Lower lobe of right lung (tissue), 2 donors: ENCODE data around the gene CLPTM1L. TPM values are rescaled to one million over a fixed set of nuclear protein-coding genes. Genes with fewer than 3 reads are reported as not detected.

Experiments used
- ATAC-seq, 2 donors: fragments of 200-7000 bp; cut with Tn5 transposase; one replicate each; pipeline ENCODE4 v1.9.1; 2020 to 2022; ENCODE audit warnings: mild to moderate bottlenecking in 2 of 2, moderate library complexity in 2 of 2
- DNase-seq: peaks from one replicate; pipeline ENCODE4 v3.0.0-alpha.2; 2020
- H3K27ac ChIP-seq: fragments of 200-600 bp; one replicate; pipeline ENCODE4 v1.8.0; 2022
- H3K27me3 ChIP-seq: fragments of 200-600 bp; one replicate; pipeline ENCODE4 v1.8.0; 2022; ENCODE audit warnings: low read depth
- H3K36me3 ChIP-seq: fragments of 200-600 bp; one replicate; pipeline ENCODE4 v1.8.0; 2022; ENCODE audit warnings: mild to moderate bottlenecking
- H3K4me1 ChIP-seq: fragments of 200-600 bp; one replicate; pipeline ENCODE4 v1.8.0; 2022
- H3K4me3 ChIP-seq: fragments of 200-600 bp; one replicate; pipeline ENCODE4 v1.8.0; 2022; ENCODE audit warnings: mild to moderate bottlenecking
- H3K9me3 ChIP-seq: fragments of 200-600 bp; one replicate; pipeline ENCODE4 v1.8.0; 2022
- intact Hi-C: fragments of 100-400 bp; cut with DNase I; formaldehyde crosslinking; loops from one replicate; pipeline ENCODE4 v1.11.0; 2022
- total RNA-seq: library from RNA; stranded (reverse); fragmentation: NEBNext Ultra II Directional; extraction: Animal tissue kit (Norgen Biotek cat#: 25700); gene quantifications from one replicate; pipeline ENCODE4 v1.2.1, GENCODE V29; 2021
- TF ChIP-seq, protein P1 (sequence below): fragments of 200-600 bp; IDR thresholded peaks from one replicate; pipeline ENCODE4 v1.8.0; 2022; ENCODE audit warnings: antibody characterized with exemption, mild to moderate bottlenecking
- donor health status: DM: no; HTN: yes; CAD: no; lungs with severe emphysema.

CLPTM1L gene
- total RNA-seq, 1 donor from 2014 or later, result 135 TPM

DNA sequence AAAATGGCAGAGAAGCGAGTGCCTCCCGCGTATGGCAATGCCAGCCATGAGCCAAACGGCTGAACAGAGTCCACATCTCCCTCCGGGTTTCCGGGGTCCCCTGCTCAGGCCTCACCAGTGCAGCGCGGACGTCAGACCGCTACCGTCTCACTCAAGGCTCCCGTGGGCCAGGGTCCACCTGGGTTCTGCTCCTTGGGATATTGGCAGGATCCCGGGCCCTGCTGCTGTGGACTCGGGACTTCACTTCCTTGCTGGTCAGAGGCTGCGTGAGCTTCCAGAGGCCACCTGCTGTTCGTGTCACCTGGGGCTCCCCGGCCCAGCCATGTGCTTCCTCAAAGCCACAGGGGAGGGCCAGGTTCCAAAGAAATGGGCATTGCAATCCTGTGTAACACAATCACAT, 38.4 kb upstream of the CLPTM1L start:
- no peaks in the 10 kb centered on the region for H3K9me3 ChIP-seq
- TF ChIP-seq, protein P1, sequence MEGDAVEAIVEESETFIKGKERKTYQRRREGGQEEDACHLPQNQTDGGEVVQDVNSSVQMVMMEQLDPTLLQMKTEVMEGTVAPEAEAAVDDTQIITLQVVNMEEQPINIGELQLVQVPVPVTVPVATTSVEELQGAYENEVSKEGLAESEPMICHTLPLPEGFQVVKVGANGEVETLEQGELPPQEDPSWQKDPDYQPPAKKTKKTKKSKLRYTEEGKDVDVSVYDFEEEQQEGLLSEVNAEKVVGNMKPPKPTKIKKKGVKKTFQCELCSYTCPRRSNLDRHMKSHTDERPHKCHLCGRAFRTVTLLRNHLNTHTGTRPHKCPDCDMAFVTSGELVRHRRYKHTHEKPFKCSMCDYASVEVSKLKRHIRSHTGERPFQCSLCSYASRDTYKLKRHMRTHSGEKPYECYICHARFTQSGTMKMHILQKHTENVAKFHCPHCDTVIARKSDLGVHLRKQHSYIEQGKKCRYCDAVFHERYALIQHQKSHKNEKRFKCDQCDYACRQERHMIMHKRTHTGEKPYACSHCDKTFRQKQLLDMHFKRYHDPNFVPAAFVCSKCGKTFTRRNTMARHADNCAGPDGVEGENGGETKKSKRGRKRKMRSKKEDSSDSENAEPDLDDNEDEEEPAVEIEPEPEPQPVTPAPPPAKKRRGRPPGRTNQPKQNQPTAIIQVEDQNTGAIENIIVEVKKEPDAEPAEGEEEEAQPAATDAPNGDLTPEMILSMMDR, result no peak
- H3K27me3 ChIP-seq, result peaks cover 5% of the 10 kb centered on the region
- H3K27ac ChIP-seq, result no peak overlapping the region
- no peak for ATAC-seq
- peaks cover 26% of the 10 kb centered on the region for H3K4me1 ChIP-seq
- H3K36me3 ChIP-seq, result no peaks in the 10 kb centered on the region
- no peak overlapping the region for H3K4me3 ChIP-seq
- DNase-seq, result no peak
- intact Hi-C loops, result no loop called here

DNA sequence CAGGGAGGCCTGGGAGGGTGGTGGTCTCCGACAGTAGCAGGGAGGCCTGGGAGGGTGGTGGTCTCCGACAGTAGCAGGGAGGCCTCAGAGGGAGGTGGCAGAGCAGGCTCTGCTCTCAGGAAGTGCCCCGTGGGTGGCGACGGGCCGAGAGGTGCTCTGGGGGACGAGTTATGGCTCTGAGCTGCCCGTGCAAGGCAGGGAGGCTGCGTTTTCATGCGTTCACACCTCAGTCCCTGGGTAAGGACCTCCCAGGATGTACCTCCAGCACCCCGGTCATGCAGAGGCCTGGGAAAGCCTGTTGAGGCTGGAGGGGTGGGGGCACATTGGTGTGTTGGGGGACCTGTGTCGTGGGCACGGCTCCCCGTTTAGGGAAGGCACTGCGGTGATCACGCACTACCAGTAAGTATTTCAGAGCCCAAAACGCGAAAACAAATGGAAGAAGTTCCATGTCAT, 37.4 kb upstream of the CLPTM1L start:
- DNase-seq (no peak), ATAC-seq (no peak)
- Histone ChIP-seq H3K27ac (no peak overlapping the region), H3K27me3 (peaks cover 5% of the 10 kb centered on the region), H3K9me3 (no peaks in the 10 kb centered on the region), H3K36me3 (no peaks in the 10 kb centered on the region), H3K4me3 (no peak overlapping the region), H3K4me1 (peaks cover 26% of the 10 kb centered on the region)
- TF ChIP-seq, protein P1, result no peak
- intact Hi-C loops, result no loop called here

DNA sequence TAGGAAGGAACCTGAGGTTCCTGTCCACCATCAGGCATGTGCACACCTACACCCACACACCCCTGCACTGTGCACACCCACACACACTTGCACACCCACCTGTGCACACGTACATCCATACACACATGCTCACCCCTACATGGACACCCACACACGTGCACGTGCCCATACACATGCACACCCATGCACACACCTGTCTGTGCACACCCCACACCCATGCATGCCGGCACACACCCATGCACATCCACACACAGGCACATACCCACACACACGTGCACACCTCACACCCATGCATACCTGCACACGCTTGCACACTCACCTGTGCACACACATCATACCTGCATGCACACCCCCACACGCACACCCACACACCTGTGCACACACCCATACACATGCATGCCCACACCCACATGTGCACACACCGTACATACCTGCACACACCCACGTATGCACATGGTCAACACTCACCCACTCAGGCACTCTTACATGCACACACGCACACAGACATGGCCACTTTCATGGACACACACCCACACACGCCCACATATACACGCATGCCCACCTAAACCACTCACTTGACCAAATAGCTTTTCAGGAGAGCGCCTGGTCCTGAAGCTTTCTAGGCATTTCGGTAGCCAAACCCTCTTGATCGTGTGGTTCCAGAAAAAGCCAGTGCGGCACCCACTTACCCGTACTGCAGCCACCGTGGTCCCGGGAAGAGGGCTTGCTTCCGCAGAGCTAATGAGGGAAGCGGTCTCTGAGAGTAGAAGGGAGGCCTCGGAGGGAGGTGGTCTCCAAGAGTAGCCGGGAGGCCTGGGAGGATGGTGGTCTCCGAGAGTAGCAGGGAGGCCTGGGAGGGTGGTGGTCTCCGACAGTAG, 36.7 kb upstream of the CLPTM1L start:
- intact Hi-C loops, result no loop called here
- H3K36me3 ChIP-seq, result no peaks in the 10 kb centered on the region
- ATAC-seq (no peak), DNase-seq (peak; percentile 33)
- peaks cover 23% of the 10 kb centered on the region for H3K4me1 ChIP-seq
- H3K4me3 ChIP-seq, result no peak overlapping the region
- TF ChIP-seq, protein P1, result no peak
- peaks cover 5% of the 10 kb centered on the region for H3K27me3 ChIP-seq
- no peak overlapping the region for H3K27ac ChIP-seq
- no peaks in the 10 kb centered on the region for H3K9me3 ChIP-seq

DNA sequence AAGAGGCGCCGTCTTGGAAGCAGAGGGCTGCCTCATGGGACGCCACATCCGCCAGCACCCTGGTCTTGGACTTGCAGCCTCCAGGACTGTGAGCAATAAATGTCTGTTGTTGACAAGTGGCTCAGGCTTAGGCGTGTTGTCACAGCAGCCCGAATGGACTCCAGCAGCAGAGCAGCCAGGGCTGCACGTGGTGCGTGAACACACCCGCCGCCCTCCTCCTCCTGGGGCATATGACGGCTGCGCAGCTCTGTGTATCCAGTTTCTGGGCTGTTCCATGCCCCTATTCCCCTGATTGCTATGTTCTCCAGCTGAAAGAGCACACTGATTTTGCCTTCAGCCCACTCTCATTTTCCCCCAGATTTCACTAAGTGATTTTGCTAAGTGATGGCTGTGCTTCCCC, 36.0 kb upstream of the CLPTM1L start:
- DNase-seq (peak; percentile 42), ATAC-seq (no peak)
- H3K4me1 ChIP-seq, result peaks cover 19% of the 10 kb centered on the region
- TF ChIP-seq, protein P1, result no peak
- no peaks in the 10 kb centered on the region for H3K36me3 ChIP-seq
- no peaks in the 10 kb centered on the region for H3K9me3 ChIP-seq
- H3K4me3 ChIP-seq, result peak overlapping the region; percentile 36
- intact Hi-C loops, result no loop called here
- no peak overlapping the region for H3K27ac ChIP-seq
- peaks cover 5% of the 10 kb centered on the region for H3K27me3 ChIP-seq

DNA sequence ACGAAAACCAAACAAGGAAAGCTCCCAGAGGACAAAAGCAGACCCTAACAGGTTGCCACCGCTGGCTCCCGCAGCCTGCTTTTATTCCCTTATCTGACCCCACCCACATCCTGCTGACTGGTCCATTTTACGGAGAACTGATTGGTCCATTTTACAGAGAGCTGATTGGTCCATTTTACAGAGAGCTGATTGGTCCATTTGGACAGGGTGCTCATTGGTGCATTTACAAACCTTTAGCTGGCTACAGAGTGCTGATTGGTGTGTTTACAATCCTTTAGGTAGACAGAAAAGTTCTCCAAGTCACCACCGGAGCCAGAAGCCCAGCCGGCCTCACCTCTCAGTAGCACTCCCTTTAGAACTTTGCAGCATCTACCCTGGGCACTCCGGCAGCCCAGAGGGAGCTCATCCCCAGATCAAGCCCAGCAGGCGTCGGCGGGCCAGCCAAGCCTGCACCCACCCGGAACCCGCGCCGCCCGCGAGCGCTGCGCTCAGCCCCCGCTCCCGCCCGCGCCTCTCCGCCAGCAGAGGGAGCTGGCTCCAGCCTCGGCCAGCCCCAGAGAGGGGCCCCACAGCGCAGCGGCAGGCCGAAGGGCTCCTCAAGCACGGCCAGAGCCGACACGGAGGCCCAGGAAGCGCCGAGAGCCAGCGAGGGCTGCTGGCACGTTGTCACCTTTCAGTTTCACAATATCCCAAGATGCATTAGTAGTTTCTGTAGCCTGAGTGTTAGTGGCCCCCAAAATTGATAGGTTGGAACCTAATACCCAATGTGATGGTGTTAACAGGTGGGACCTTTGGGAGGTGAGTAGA, 35.3 kb upstream of the CLPTM1L start:
- intact Hi-C loops, result no loop called here
- DNase-seq, result peak; percentile 85
- H3K27ac ChIP-seq, result no peak overlapping the region
- TF ChIP-seq, protein P1, result peak; percentile 84
- peaks cover 5% of the 10 kb centered on the region for H3K27me3 ChIP-seq
- no peaks in the 10 kb centered on the region for H3K36me3 ChIP-seq
- H3K4me1 ChIP-seq, result peaks cover 15% of the 10 kb centered on the region
- peak overlapping the region; percentile 36 for H3K4me3 ChIP-seq
- H3K9me3 ChIP-seq, result no peaks in the 10 kb centered on the region
- peak; percentile 91 to 94 for ATAC-seq
